HEK293 (cell line): Measurements from ENCODE around the gene RRP9.
A peak's percentile ranks its signal among the peaks of the same experiment; 100 is the strongest.

ENCODE experiments used
- CTCF ChIA-PET: fragments of 350-600 bp; formaldehyde crosslinking; extraction: SDS; loops from one replicate; lab custom pipeline; 2021; ENCODE audit warnings: antibody characterized with exemption; lab: Yijun Ruan, JAX
- POLR2A ChIA-PET: fragments of 300-600 bp; formaldehyde crosslinking; extraction: SDS; loops from one replicate; lab custom pipeline; 2020; ENCODE audit warnings: antibody characterized with exemption, inconsistent platforms; lab: Yijun Ruan, JAX
- H3K27ac ChIP-seq: fragments of 200-500 bp; sonication (Bioruptor generic); 2 replicates; pipeline ENCODE4 v1.5.1; 2014; ENCODE audit warnings: low read depth, low read length, control low read depth, inconsistent platforms; ENCODE audit errors: extremely low read depth
- H3K36me3 ChIP-seq, 2 experiments: fragments of 200-500 bp in 1 of 2; sonication (Bioruptor generic) in 1 of 2; 1 replicate in 1 of 2; 2 replicates in 1 of 2; pipeline ENCODE4 v1.5.1; 2014 to 2017; ENCODE audit warnings: inconsistent platforms in 2 of 2, low read length in 2 of 2; ENCODE audit not compliant: control insufficient read depth in 2 of 2, insufficient read depth in 1 of 2
- H3K4me1 ChIP-seq: fragments of 200-500 bp; sonication (Bioruptor generic); 2 replicates; pipeline ENCODE4 v1.5.1; 2014; ENCODE audit warnings: mild to moderate bottlenecking, low read length, inconsistent platforms; ENCODE audit not compliant: control insufficient read depth, insufficient read depth
- H3K4me3 ChIP-seq: 2 replicates; pipeline ENCODE4 v1.5.1; 2011; ENCODE audit warnings: low read depth, mild to moderate bottlenecking, control low read depth, low read length, moderate library complexity
- H3K9me3 ChIP-seq: fragments of 200-500 bp; sonication (Bioruptor generic); 2 replicates; pipeline ENCODE4 v1.5.1; 2014; ENCODE audit warnings: low read depth, low read length, inconsistent platforms; ENCODE audit not compliant: control insufficient read depth, insufficient read depth
- EGR2 ChIP-seq: fragments of 450-650 bp; formaldehyde crosslinking; IDR thresholded peaks from 2 replicates; pipeline ENCODE4 v1.5.1; 2016; ENCODE audit warnings: low read depth, missing biosample characterization, missing genetic modification characterization
- HOXD13 ChIP-seq: sonication (generic); formaldehyde crosslinking; IDR thresholded peaks from 2 replicates; pipeline ENCODE4 v1.8.0; 2022; ENCODE audit warnings: missing genetic modification reagents, borderline replicate concordance
- KLF1 ChIP-seq: fragments of 450-650 bp; formaldehyde crosslinking; IDR thresholded peaks from 2 replicates; pipeline ENCODE4 v1.5.1; 2016; ENCODE audit warnings: missing biosample characterization, missing genetic modification characterization
- KLF16 ChIP-seq: fragments of 450-650 bp; formaldehyde crosslinking; IDR thresholded peaks from 2 replicates; pipeline ENCODE4 v1.5.1; 2017; ENCODE audit warnings: missing biosample characterization, missing genetic modification characterization
- MEIS1 ChIP-seq: sonication (generic); formaldehyde crosslinking; IDR thresholded peaks from 2 replicates; pipeline ENCODE4 v1.8.1; 2022; ENCODE audit warnings: missing genetic modification reagents, mild to moderate bottlenecking, borderline replicate concordance
- PRDM1 ChIP-seq: fragments of 450-650 bp; formaldehyde crosslinking; IDR thresholded peaks from 2 replicates; pipeline ENCODE4; 2016; ENCODE audit warnings: missing biosample characterization, missing genetic modification characterization
- SP2 ChIP-seq: fragments of 450-650 bp; formaldehyde crosslinking; IDR thresholded peaks from 2 replicates; pipeline ENCODE4 v1.5.1; 2016; ENCODE audit warnings: missing biosample characterization, missing genetic modification characterization
- ZBTB17 ChIP-seq: fragments of 450-650 bp; formaldehyde crosslinking; IDR thresholded peaks from 2 replicates; pipeline ENCODE4 v1.5.1; 2016; ENCODE audit warnings: missing biosample characterization, missing genetic modification characterization
- ZBTB21 ChIP-seq: fragments of 450-650 bp; formaldehyde crosslinking; IDR thresholded peaks from 2 replicates; pipeline ENCODE4 v1.5.1; 2017; ENCODE audit warnings: missing biosample characterization, missing genetic modification characterization
- ZFHX2 ChIP-seq: fragments of 450-650 bp; formaldehyde crosslinking; conservative IDR thresholded peaks from 2 replicates; pipeline ENCODE4 v1.5.1; 2016; ENCODE audit warnings: missing biosample characterization, missing genetic modification characterization
- ZNF214 ChIP-seq: fragments of 450-650 bp; formaldehyde crosslinking; IDR thresholded peaks from 2 replicates; pipeline ENCODE4 v1.5.1; 2017; ENCODE audit warnings: missing biosample characterization, mild to moderate bottlenecking, missing genetic modification characterization, borderline replicate concordance
- ZNF416 ChIP-seq: fragments of 450-650 bp; formaldehyde crosslinking; IDR thresholded peaks from 2 replicates; pipeline ENCODE4 v1.5.1; 2016; ENCODE audit warnings: missing biosample characterization, missing genetic modification characterization
- ZNF529 ChIP-seq: fragments of 450-650 bp; formaldehyde crosslinking; IDR thresholded peaks from 2 replicates; pipeline ENCODE4 v1.5.1; 2017; ENCODE audit warnings: missing genetic modification characterization, missing biosample characterization; ENCODE audit not compliant: insufficient replicate concordance
- ZNF561 ChIP-seq: fragments of 450-650 bp; IDR thresholded peaks from 2 replicates; pipeline ENCODE4 v1.5.1; 2018; ENCODE audit warnings: missing biosample characterization, missing genetic modification characterization, borderline replicate concordance
- ZNF600 ChIP-seq: fragments of 450-650 bp; formaldehyde crosslinking; IDR thresholded peaks from 2 replicates; pipeline ENCODE4 v1.5.1; 2016; ENCODE audit warnings: missing biosample characterization, missing genetic modification characterization
- TF ChIP-seq, protein P1 (sequence below): fragments of 450-650 bp; formaldehyde crosslinking; IDR thresholded peaks from 2 replicates; pipeline ENCODE4 v1.5.1; 2016; ENCODE audit warnings: missing biosample characterization, missing genetic modification characterization, low read depth
- TF ChIP-seq, protein P2 (sequence below): fragments of 450-650 bp; formaldehyde crosslinking; IDR thresholded peaks from 2 replicates; pipeline ENCODE4 v1.5.1; 2016; ENCODE audit warnings: missing biosample characterization, missing genetic modification characterization
- TF ChIP-seq, protein P3 (sequence below): fragments of 450-650 bp; formaldehyde crosslinking; IDR thresholded peaks from 2 replicates; pipeline ENCODE4 v1.5.1; 2017; ENCODE audit warnings: missing biosample characterization, missing genetic modification characterization
- TF ChIP-seq, protein P4 (sequence below): fragments of 450-650 bp; formaldehyde crosslinking; IDR thresholded peaks from 2 replicates; pipeline ENCODE4 v1.5.1; 2016; ENCODE audit warnings: missing biosample characterization, missing genetic modification characterization, borderline replicate concordance
- TF ChIP-seq, protein P5 (sequence below): fragments of 450-650 bp; formaldehyde crosslinking; IDR thresholded peaks from 2 replicates; pipeline ENCODE4 v1.5.1; 2016; ENCODE audit warnings: missing biosample characterization, missing genetic modification characterization

The RRP9 gene

DNA sequence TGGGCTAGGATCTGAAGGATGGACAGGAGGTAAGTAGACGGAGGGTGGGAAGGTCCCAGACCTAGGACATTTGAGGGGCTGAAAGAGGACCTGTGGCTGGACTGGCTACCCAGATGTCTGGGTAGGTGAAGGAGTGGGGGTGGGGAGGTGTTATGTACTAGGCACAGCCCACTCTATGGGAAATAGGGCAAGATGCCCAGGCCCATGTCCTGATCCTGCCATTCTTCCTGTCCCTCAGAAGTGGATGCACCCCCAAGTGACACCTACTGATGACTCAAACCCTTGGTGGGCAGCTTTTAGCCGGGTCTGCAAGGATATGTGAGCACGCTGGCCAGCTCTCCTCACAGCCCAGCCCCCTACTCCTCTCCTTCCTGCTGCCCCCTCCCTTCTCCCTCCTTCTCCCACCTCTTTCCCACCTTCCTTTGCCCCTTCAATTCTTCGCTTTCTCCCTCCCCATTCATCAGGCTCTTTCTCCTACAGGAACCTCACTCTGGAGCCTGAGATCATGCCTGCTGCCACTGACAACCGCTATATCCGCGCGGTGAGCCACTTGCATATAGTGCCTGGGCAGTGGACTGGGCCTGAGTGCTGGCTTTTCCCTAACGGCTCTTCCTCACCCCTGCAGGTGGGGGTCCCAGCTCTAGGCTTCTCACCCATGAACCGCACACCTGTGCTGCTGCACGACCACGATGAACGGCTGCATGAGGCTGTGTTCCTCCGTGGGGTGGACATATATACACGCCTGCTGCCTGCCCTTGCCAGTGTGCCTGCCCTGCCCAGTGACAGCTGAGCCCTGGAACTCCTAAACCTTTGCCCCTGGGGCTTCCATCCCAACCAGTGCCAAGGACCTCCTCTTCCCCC lies 46.8 kb upstream of the RRP9 start:
- Histone ChIP-seq H3K36me3 (peaks cover 0 to 23% of the 10 kb centered on the region in 2 experiments; a peak in 2 of 3 replicates), H3K4me1 (no peaks in the 10 kb centered on the region), H3K9me3 (no peaks in the 10 kb centered on the region), H3K4me3 (no peak overlapping the region), H3K27ac (no peak overlapping the region)
- CTCF ChIA-PET: interaction anchor here (0.6 kb wide), 1 partner anchor 233 kb away, joined by 3 read pairs; no protein-coding TSS in a partner anchor
- POLR2A ChIA-PET: interaction anchor here (0.8 kb wide), 1 partner anchor 14 kb away, joined by 3 read pairs; the partner anchor contains the start of gene ABHD14A
- TF ChIP-seq ZBTB17 (tag by site-specific recombination): no peak
- no peak for TF ChIP-seq ZNF561 (tag by site-specific recombination)
- no peak for TF ChIP-seq ZBTB21 (tag by site-specific recombination)
- TF ChIP-seq KLF16: no peak
- TF ChIP-seq, protein P1, sequence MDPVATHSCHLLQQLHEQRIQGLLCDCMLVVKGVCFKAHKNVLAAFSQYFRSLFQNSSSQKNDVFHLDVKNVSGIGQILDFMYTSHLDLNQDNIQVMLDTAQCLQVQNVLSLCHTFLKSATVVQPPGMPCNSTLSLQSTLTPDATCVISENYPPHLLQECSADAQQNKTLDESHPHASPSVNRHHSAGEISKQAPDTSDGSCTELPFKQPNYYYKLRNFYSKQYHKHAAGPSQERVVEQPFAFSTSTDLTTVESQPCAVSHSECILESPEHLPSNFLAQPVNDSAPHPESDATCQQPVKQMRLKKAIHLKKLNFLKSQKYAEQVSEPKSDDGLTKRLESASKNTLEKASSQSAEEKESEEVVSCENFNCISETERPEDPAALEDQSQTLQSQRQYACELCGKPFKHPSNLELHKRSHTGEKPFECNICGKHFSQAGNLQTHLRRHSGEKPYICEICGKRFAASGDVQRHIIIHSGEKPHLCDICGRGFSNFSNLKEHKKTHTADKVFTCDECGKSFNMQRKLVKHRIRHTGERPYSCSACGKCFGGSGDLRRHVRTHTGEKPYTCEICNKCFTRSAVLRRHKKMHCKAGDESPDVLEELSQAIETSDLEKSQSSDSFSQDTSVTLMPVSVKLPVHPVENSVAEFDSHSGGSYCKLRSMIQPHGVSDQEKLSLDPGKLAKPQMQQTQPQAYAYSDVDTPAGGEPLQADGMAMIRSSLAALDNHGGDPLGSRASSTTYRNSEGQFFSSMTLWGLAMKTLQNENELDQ (tag by site-specific recombination): no peak
- TF ChIP-seq ZNF529: no peak
- TF ChIP-seq MEIS1: no peak
- TF ChIP-seq, protein P2, sequence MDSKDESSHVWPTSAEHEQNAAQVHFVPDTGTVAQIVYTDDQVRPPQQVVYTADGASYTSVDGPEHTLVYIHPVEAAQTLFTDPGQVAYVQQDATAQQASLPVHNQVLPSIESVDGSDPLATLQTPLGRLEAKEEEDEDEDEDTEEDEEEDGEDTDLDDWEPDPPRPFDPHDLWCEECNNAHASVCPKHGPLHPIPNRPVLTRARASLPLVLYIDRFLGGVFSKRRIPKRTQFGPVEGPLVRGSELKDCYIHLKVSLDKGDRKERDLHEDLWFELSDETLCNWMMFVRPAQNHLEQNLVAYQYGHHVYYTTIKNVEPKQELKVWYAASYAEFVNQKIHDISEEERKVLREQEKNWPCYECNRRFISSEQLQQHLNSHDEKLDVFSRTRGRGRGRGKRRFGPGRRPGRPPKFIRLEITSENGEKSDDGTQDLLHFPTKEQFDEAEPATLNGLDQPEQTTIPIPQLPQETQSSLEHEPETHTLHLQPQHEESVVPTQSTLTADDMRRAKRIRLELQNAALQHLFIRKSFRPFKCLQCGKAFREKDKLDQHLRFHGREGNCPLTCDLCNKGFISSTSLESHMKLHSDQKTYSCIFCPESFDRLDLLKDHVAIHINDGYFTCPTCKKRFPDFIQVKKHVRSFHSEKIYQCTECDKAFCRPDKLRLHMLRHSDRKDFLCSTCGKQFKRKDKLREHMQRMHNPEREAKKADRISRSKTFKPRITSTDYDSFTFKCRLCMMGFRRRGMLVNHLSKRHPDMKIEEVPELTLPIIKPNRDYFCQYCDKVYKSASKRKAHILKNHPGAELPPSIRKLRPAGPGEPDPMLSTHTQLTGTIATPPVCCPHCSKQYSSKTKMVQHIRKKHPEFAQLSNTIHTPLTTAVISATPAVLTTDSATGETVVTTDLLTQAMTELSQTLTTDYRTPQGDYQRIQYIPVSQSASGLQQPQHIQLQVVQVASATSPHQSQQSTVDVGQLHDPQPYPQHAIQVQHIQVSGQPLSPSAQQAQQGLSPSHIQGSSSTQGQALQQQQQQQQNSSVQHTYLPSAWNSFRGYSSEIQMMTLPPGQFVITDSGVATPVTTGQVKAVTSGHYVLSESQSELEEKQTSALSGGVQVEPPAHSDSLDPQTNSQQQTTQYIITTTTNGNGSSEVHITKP (tag by site-specific recombination): peak; percentile 54
- TF ChIP-seq, protein P3, sequence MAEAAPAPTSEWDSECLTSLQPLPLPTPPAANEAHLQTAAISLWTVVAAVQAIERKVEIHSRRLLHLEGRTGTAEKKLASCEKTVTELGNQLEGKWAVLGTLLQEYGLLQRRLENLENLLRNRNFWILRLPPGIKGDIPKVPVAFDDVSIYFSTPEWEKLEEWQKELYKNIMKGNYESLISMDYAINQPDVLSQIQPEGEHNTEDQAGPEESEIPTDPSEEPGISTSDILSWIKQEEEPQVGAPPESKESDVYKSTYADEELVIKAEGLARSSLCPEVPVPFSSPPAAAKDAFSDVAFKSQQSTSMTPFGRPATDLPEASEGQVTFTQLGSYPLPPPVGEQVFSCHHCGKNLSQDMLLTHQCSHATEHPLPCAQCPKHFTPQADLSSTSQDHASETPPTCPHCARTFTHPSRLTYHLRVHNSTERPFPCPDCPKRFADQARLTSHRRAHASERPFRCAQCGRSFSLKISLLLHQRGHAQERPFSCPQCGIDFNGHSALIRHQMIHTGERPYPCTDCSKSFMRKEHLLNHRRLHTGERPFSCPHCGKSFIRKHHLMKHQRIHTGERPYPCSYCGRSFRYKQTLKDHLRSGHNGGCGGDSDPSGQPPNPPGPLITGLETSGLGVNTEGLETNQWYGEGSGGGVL (tag by site-specific recombination): peak; percentile 78
- TF ChIP-seq SP2 (tag by site-specific recombination): peak; percentile 44; the same call in 1 of the 2 replicates
- peak; percentile 40; the same call in 1 of the 2 replicates for TF ChIP-seq ZFHX2 (tag by site-specific recombination)
- no peak for TF ChIP-seq KLF1 (tag by site-specific recombination)
- TF ChIP-seq PRDM1 (tag by site-specific recombination): 0 out of 2 replicates have a peak, but pooled peaks have one; percentile 10
- no peak for TF ChIP-seq ZNF416 (tag by site-specific recombination)
- peak; percentile 48 for TF ChIP-seq EGR2 (tag by site-specific recombination)
- no peak for TF ChIP-seq HOXD13 (CRISPR knock-in tag)
- TF ChIP-seq ZNF600 (tag by site-specific recombination): peak; percentile 48; the same call in 1 of the 2 replicates
- TF ChIP-seq, protein P4, sequence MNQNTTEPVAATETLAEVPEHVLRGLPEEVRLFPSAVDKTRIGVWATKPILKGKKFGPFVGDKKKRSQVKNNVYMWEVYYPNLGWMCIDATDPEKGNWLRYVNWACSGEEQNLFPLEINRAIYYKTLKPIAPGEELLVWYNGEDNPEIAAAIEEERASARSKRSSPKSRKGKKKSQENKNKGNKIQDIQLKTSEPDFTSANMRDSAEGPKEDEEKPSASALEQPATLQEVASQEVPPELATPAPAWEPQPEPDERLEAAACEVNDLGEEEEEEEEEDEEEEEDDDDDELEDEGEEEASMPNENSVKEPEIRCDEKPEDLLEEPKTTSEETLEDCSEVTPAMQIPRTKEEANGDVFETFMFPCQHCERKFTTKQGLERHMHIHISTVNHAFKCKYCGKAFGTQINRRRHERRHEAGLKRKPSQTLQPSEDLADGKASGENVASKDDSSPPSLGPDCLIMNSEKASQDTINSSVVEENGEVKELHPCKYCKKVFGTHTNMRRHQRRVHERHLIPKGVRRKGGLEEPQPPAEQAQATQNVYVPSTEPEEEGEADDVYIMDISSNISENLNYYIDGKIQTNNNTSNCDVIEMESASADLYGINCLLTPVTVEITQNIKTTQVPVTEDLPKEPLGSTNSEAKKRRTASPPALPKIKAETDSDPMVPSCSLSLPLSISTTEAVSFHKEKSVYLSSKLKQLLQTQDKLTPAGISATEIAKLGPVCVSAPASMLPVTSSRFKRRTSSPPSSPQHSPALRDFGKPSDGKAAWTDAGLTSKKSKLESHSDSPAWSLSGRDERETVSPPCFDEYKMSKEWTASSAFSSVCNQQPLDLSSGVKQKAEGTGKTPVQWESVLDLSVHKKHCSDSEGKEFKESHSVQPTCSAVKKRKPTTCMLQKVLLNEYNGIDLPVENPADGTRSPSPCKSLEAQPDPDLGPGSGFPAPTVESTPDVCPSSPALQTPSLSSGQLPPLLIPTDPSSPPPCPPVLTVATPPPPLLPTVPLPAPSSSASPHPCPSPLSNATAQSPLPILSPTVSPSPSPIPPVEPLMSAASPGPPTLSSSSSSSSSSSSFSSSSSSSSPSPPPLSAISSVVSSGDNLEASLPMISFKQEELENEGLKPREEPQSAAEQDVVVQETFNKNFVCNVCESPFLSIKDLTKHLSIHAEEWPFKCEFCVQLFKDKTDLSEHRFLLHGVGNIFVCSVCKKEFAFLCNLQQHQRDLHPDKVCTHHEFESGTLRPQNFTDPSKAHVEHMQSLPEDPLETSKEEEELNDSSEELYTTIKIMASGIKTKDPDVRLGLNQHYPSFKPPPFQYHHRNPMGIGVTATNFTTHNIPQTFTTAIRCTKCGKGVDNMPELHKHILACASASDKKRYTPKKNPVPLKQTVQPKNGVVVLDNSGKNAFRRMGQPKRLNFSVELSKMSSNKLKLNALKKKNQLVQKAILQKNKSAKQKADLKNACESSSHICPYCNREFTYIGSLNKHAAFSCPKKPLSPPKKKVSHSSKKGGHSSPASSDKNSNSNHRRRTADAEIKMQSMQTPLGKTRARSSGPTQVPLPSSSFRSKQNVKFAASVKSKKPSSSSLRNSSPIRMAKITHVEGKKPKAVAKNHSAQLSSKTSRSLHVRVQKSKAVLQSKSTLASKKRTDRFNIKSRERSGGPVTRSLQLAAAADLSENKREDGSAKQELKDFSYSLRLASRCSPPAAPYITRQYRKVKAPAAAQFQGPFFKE (tag by site-specific recombination): 0 out of 2 replicates have a peak, but pooled peaks have one; percentile 39
- TF ChIP-seq ZNF214 (tag by site-specific recombination): no peak
- TF ChIP-seq, protein P5, sequence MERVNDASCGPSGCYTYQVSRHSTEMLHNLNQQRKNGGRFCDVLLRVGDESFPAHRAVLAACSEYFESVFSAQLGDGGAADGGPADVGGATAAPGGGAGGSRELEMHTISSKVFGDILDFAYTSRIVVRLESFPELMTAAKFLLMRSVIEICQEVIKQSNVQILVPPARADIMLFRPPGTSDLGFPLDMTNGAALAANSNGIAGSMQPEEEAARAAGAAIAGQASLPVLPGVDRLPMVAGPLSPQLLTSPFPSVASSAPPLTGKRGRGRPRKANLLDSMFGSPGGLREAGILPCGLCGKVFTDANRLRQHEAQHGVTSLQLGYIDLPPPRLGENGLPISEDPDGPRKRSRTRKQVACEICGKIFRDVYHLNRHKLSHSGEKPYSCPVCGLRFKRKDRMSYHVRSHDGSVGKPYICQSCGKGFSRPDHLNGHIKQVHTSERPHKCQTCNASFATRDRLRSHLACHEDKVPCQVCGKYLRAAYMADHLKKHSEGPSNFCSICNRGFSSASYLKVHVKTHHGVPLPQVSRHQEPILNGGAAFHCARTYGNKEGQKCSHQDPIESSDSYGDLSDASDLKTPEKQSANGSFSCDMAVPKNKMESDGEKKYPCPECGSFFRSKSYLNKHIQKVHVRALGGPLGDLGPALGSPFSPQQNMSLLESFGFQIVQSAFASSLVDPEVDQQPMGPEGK (tag by site-specific recombination): peak; percentile 34; the same call in 1 of the 2 replicates
